Activated CD8-positive, alpha-beta memory T cell treated with anti-CD3 and anti-CD28 coated beads for 48 hours (primary cell): Measurements from ENCODE around the gene HSDL1.

Source experiments
- DNase-seq, 3 experiments: peaks; one replicate each; pipeline ENCODE4 v3.0.0-alpha.2; 2020; ENCODE audit warnings: low read depth in 2 of 3, low spot score in 2 of 3

Gene HSDL1

GRCh38 chr16:84082835-84083569 is 62.0 kb downstream of the HSDL1 start:
- no peak for DNase-seq

GRCh38 chr16:84082110-84082509 is 62.9 kb downstream of the HSDL1 start:
- no peak for DNase-seq

GRCh38 chr16:84081446-84081989 is 63.5 kb downstream of the HSDL1 start:
- DNase-seq = no peak

- no peak for DNase-seq
Measured at GRCh38 chr16:84080813-84081212, 64.2 kb downstream of the HSDL1 start.

- no peak for DNase-seq
Measured at GRCh38 chr16:84080378-84080777, 64.6 kb downstream of the HSDL1 start.

GRCh38 chr16:84079664-84080063 is 65.3 kb downstream of the HSDL1 start:
- DNase-seq = no peak

- no peak for DNase-seq
Measured at GRCh38 chr16:84075376-84075775, 69.6 kb downstream of the HSDL1 start.

- no peak for DNase-seq
Measured at GRCh38 chr16:84074721-84075120, 70.3 kb downstream of the HSDL1 start.
